ENCODE data around the gene GGPS1.
"Not testable (repeated sequence)": the region's sequence is repeated elsewhere in the genome, so short reads cannot be mapped to it uniquely, and the experiment has no call there.

The GGPS1 gene

DNA sequence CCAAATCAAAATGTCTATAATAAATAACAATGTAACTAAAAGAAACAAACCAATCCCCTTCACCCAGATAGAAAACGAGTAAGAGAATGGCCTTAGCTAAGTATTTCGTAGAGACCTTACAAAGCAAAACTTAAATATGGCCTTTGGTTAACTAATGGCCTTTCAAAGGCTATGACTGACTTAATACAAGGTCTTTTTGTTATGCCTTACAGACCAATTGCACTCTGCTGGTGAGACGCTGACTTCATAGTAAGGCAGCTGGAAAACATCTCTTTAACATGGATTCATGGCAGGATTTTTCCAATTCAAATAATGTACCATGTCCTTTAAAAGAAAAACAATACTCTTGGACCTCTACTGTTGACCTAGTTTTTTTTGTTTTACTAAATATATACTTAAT, 23.1 kb downstream of the GGPS1 start:
- no peak for TF ChIP-seq CTCF (IDR thresholded peaks at IDR 0.05; ENCODE audit: extremely low read depth, insufficient read depth, missing control alignments)
- DNase-seq (ENCODE audit: low spot score), result no peak
- in situ Hi-C loops (cut with MboI; ENCODE audit: low pct_unique_long_range_greater_than_20kb, low sequenced_read_pairs, unreplicated experiment), result no loop called here

GRCh38 chr1:235351898-235352297, 23.5 kb downstream of the GGPS1 start:
- in situ Hi-C loops (cut with MboI; ENCODE audit: low pct_unique_long_range_greater_than_20kb, low sequenced_read_pairs, unreplicated experiment), result no loop called here
- TF ChIP-seq CTCF (IDR thresholded peaks at IDR 0.05; ENCODE audit: extremely low read depth, insufficient read depth, missing control alignments), result no peak
- DNase-seq (ENCODE audit: low spot score), result no peak

DNA sequence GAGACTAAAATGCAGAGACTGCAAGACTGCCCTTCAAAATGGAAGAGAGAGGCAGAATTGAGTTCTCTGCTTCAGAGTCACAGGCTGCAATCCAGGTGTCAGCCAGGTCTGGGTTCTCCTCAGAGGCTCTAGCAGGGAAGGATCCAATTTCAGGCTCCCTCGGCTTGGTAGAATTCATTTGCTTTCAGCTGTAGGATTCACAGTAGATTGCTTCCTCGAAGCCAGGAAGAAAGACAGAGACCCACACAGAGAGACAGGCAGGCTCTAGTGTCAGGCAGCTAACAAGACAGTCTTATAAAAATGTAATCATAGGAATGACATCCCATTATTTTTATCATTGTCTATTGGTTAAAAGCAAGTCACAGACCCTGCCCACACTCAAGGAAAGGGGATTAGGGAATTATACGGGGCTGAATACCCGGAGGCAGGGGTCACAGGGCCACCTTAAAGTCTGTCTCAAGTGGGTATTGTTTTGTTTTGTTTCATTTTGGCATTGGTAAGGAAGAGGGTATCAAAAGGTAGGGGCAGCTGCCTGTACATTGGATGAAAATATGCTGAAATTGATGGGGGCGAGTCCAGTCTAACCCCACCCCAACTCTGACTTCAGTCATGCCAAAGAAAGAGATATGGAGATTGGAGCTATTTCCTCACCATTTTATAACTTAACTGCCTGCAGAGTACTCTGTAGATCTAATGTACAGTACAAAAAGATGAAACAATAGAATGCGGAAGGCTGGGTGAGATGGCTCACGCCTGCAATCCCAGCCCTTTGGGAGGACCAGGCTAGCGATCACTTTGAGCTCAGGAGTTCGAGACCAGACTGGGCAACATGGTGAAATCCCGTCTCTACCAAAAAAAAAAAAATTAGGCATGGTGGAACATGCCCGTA, 29.4 kb downstream of the GGPS1 start:
- no peak for DNase-seq (ENCODE audit: low spot score)
- in situ Hi-C loops (cut with MboI; ENCODE audit: low pct_unique_long_range_greater_than_20kb, low sequenced_read_pairs, unreplicated experiment), result no loop called here
- TF ChIP-seq CTCF (IDR thresholded peaks at IDR 0.05; ENCODE audit: extremely low read depth, insufficient read depth, missing control alignments), result no peak

- no peak for DNase-seq (ENCODE audit: low spot score)
- in situ Hi-C loops (cut with MboI; ENCODE audit: low pct_unique_long_range_greater_than_20kb, low sequenced_read_pairs, unreplicated experiment), result no loop called here
- no peak for TF ChIP-seq CTCF (IDR thresholded peaks at IDR 0.05; ENCODE audit: extremely low read depth, insufficient read depth, missing control alignments)
These were observed 30.5 kb downstream of the GGPS1 start for GRCh38 chr1:235358899-235359298.

- in situ Hi-C loops (cut with MboI; ENCODE audit: low pct_unique_long_range_greater_than_20kb, low sequenced_read_pairs, unreplicated experiment); DNase-seq (ENCODE audit: low spot score): not testable (repeated sequence)
These were observed 35.8 kb downstream of the GGPS1 start for GRCh38 chr1:235364189-235364588.

DNA sequence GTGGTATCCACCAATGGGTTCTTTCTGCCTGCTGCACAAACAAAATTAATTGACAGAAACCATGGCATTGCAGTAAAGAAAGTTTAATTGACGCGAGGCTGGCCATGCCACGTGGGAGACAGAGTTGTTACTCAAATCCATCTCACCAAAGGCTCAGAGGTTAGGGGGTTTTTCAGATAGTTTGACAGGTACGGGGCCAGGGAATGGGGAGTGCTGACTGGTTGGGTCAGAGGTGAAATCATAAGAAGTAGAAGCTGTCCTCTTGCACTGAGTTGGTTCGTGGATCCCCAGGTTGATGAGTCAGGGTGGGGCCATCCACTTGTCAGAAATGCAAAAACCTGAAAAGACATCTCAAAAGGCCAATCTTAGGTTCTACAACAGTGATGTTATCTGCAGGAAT, 37.9 kb downstream of the GGPS1 start:
- TF ChIP-seq CTCF (IDR thresholded peaks at IDR 0.05; ENCODE audit: extremely low read depth, insufficient read depth, missing control alignments), result no peak
- in situ Hi-C loops (cut with MboI; ENCODE audit: low pct_unique_long_range_greater_than_20kb, low sequenced_read_pairs, unreplicated experiment), result no loop called here
- no peak for DNase-seq (ENCODE audit: low spot score)

Measured in GM13977 (cell line).